HAP-1 (cell line): ENCODE measurements around the gene C1orf50.
A peak's percentile ranks its signal among the peaks of the same experiment; 100 is the strongest.
"Not testable (repeated sequence)": the region's sequence is repeated elsewhere in the genome, so short reads cannot be mapped to it uniquely, and the experiment has no call there.

Experiments used
- DNase-seq, 2 experiments: peaks; one replicate each; pipeline ENCODE4 v3.0.0-alpha.2; 2016 to 2020; ENCODE audit warnings: low spot score in 2 of 2
- H3K27me3 ChIP-seq: fragments of 250-450 bp; sonication (Bioruptor Pico); 2 replicates; pipeline ENCODE4 v1.5.1; 2020; ENCODE audit warnings: low read depth, mild to moderate bottlenecking, moderate library complexity
- H3K36me3 ChIP-seq: fragments of 250-450 bp; sonication (Bioruptor Pico); replicated peaks from 2 replicates; pipeline ENCODE4 v1.5.1; 2020; ENCODE audit warnings: mild to moderate bottlenecking
- H3K4me1 ChIP-seq: fragments of 250-450 bp; sonication (Bioruptor Pico); 2 replicates; pipeline ENCODE4 v1.5.1; 2020; ENCODE audit warnings: mild to moderate bottlenecking
- H3K4me3 ChIP-seq: fragments of 250-450 bp; sonication (Bioruptor Pico); 2 replicates; pipeline ENCODE4 v1.5.1; 2020; ENCODE audit warnings: mild to moderate bottlenecking, moderate library complexity
- H3K9me3 ChIP-seq: fragments of 250-450 bp; sonication (Bioruptor Pico); 2 replicates; pipeline ENCODE4 v1.5.1; 2020; ENCODE audit warnings: mild to moderate bottlenecking, moderate library complexity
- in situ Hi-C: fragments of 300-500 bp; cut with MboI; formaldehyde crosslinking; loops from 3 replicates; pipeline ENCODE4 v1.14.3; 2020; ENCODE audit warnings: low sequenced_read_pairs, inconsistent platforms, mixed read lengths

C1orf50 gene

GRCh38 chr1:42743317-42744147 lies 23.5 kb upstream of the C1orf50 start:
- in situ Hi-C loops: loop anchor here (10.0 kb wide), 1 partner anchor 179 kb away; no protein-coding TSS in a partner anchor
- DNase-seq: peak in 1 of 2 experiments; percentile 30
- Histone ChIP-seq H3K4me3 (no peak overlapping the region), H3K4me1 (no peaks in the 10 kb centered on the region), H3K27me3 (no peaks in the 10 kb centered on the region), H3K36me3 (peaks cover 20% of the 10 kb centered on the region), H3K9me3 (no peaks in the 10 kb centered on the region)

- Histone ChIP-seq H3K27me3 (no peaks in the 10 kb centered on the region), H3K9me3 (no peaks in the 10 kb centered on the region), H3K4me1 (no peaks in the 10 kb centered on the region), H3K4me3 (no peak overlapping the region), H3K36me3 (peaks cover 20% of the 10 kb centered on the region)
- in situ Hi-C loops: loop anchor here (10.0 kb wide), 1 partner anchor 179 kb away; no protein-coding TSS in a partner anchor
- no peak for DNase-seq
Measured at GRCh38 chr1:42744148-42744413, 23.0 kb upstream of the C1orf50 start.

- H3K4me1 ChIP-seq: no peaks in the 10 kb centered on the region
- DNase-seq: no peak
- H3K4me3 ChIP-seq: no peak overlapping the region
- H3K27me3 ChIP-seq: no peaks in the 10 kb centered on the region
- in situ Hi-C loops: loop anchor here (10.0 kb wide), 1 partner anchor 181 kb away; no protein-coding TSS in a partner anchor
- H3K36me3 ChIP-seq: peaks cover 33% of the 10 kb centered on the region
- H3K9me3 ChIP-seq: no peaks in the 10 kb centered on the region
Measured at GRCh38 chr1:42745851-42746250, 21.2 kb upstream of the C1orf50 start.

- in situ Hi-C loops: loop anchor here (10.0 kb wide), 1 partner anchor 182 kb away; no protein-coding TSS in a partner anchor
- peaks cover 34% of the 10 kb centered on the region for H3K36me3 ChIP-seq
- H3K27me3 ChIP-seq: no peaks in the 10 kb centered on the region
- no peaks in the 10 kb centered on the region for H3K4me1 ChIP-seq
- DNase-seq: no peak
- no peak overlapping the region for H3K4me3 ChIP-seq
- no peaks in the 10 kb centered on the region for H3K9me3 ChIP-seq
Measured at GRCh38 chr1:42746436-42747105, 20.5 kb upstream of the C1orf50 start.

GRCh38 chr1:42747125-42747524 lies 19.9 kb upstream of the C1orf50 start:
- H3K36me3 ChIP-seq: peaks cover 40% of the 10 kb centered on the region
- no peaks in the 10 kb centered on the region for H3K9me3 ChIP-seq
- DNase-seq: peak in 1 of 2 experiments; percentile 71
- no peaks in the 10 kb centered on the region for H3K4me1 ChIP-seq
- no peaks in the 10 kb centered on the region for H3K27me3 ChIP-seq
- H3K4me3 ChIP-seq: no peak overlapping the region
- in situ Hi-C loops: loop anchor here (10.0 kb wide), 1 partner anchor 182 kb away; no protein-coding TSS in a partner anchor

- Histone ChIP-seq H3K4me3 (no peak overlapping the region), H3K27me3 (no peaks in the 10 kb centered on the region), H3K4me1 (no peaks in the 10 kb centered on the region), H3K9me3 (no peaks in the 10 kb centered on the region), H3K36me3 (peaks cover 49% of the 10 kb centered on the region)
- no peak for DNase-seq
- in situ Hi-C loops: loop anchor here (10.0 kb wide), 1 partner anchor 183 kb away; no protein-coding TSS in a partner anchor
Measured at GRCh38 chr1:42748021-42748420, 19.0 kb upstream of the C1orf50 start.

- no peaks in the 10 kb centered on the region for H3K4me1 ChIP-seq
- in situ Hi-C loops: loop anchor here (10.0 kb wide), 1 partner anchor 184 kb away; no protein-coding TSS in a partner anchor
- peaks cover 54% of the 10 kb centered on the region for H3K36me3 ChIP-seq
- H3K9me3 ChIP-seq: no peaks in the 10 kb centered on the region
- DNase-seq: no peak
- no peak overlapping the region for H3K4me3 ChIP-seq
- no peaks in the 10 kb centered on the region for H3K27me3 ChIP-seq
Measured at GRCh38 chr1:42748461-42749410, 18.3 kb upstream of the C1orf50 start.

- Histone ChIP-seq H3K4me1 (no peaks in the 10 kb centered on the region), H3K9me3 (no peaks in the 10 kb centered on the region), H3K36me3 (peaks cover 65% of the 10 kb centered on the region), H3K27me3 (no peaks in the 10 kb centered on the region), H3K4me3 (no peak overlapping the region)
- in situ Hi-C loops: no loop called here
- DNase-seq: no peak
Measured at GRCh38 chr1:42750041-42750440, 17.0 kb upstream of the C1orf50 start.

- H3K4me3 ChIP-seq, H3K4me1 ChIP-seq, in situ Hi-C loops, H3K27me3 ChIP-seq, DNase-seq, H3K9me3 ChIP-seq: not testable (repeated sequence)
- H3K36me3 ChIP-seq: peaks cover 74% of the 10 kb centered on the region
Measured at GRCh38 chr1:42751511-42752070, 15.5 kb upstream of the C1orf50 start.

GRCh38 chr1:42752284-42752683 lies 14.8 kb upstream of the C1orf50 start:
- in situ Hi-C loops: no loop called here
- Histone ChIP-seq H3K27me3 (no peaks in the 10 kb centered on the region), H3K4me3 (no peak overlapping the region), H3K4me1 (no peaks in the 10 kb centered on the region), H3K9me3 (no peaks in the 10 kb centered on the region), H3K36me3 (peaks cover 71% of the 10 kb centered on the region)
- DNase-seq: no peak

GRCh38 chr1:42753070-42753469 lies 14.0 kb upstream of the C1orf50 start:
- H3K36me3 ChIP-seq: peaks cover 72% of the 10 kb centered on the region
- H3K9me3 ChIP-seq: no peaks in the 10 kb centered on the region
- no peak overlapping the region for H3K4me3 ChIP-seq
- no peaks in the 10 kb centered on the region for H3K27me3 ChIP-seq
- no peak for DNase-seq
- H3K4me1 ChIP-seq: no peaks in the 10 kb centered on the region
- in situ Hi-C loops: no loop called here

- DNase-seq: peak; percentile 56 to 68
- H3K36me3 ChIP-seq: peaks cover 77% of the 10 kb centered on the region
- H3K4me3 ChIP-seq: no peak overlapping the region
- no peaks in the 10 kb centered on the region for H3K9me3 ChIP-seq
- in situ Hi-C loops: no loop called here
- H3K27me3 ChIP-seq: no peaks in the 10 kb centered on the region
- H3K4me1 ChIP-seq: no peaks in the 10 kb centered on the region
Measured at GRCh38 chr1:42756956-42757891, 9.8 kb upstream of the C1orf50 start.
